ENCODE measurements around the gene NUP98. TPM values are rescaled to one million over a fixed set of nuclear protein-coding genes. Genes with fewer than 3 reads are reported as not detected.
A peak's percentile ranks its signal among the peaks of the same experiment; 100 is the strongest.

NUP98 gene
- total RNA-seq: 24.7 TPM

DNA sequence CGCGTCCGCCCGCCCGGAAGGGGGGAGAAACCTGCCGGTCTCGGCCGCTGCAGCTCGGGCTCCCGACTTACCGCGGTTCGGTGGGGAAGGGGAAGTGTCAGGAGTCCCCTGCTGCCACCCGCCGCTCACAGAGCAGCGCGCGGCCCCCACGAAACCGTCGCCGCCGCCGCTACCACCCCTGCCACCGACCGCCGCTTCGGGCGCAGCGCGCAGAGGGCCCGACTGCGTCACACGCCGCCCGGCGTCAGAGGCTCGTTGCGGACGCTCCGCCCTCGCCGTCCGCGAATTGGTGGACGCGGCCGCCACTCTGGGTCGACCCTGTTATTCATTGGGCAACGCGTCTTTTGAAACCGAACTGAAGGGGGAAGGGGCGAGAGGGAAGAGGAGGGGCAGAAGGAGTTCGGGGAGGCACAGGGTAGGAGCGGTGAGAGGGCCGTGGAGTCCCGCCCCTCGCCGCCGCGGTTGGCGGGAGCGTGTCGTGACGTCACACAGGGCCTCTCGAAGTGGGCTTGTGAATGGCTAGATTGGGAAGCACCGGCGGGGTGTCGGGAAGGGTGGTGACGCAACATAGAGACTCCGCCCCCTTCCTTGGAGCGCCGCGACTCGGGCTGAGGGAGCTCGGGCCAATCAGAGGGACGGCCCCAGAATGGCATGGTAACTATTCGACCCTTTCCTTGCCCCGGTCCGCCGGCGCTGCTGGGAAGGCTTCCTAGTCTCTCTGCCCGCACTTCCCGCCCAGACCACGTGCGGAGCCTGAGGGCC, at the start of gene NUP98:
Gene NUP98, minus strand, starts transcription at position 226 of the 762 bp plus-strand sequence. CDS start 15,437 bp downstream, outside the sequence.
- peak; percentile 94 for ATAC-seq
- DNase-seq (ENCODE audit: low spot score): peak; percentile 100

DNA sequence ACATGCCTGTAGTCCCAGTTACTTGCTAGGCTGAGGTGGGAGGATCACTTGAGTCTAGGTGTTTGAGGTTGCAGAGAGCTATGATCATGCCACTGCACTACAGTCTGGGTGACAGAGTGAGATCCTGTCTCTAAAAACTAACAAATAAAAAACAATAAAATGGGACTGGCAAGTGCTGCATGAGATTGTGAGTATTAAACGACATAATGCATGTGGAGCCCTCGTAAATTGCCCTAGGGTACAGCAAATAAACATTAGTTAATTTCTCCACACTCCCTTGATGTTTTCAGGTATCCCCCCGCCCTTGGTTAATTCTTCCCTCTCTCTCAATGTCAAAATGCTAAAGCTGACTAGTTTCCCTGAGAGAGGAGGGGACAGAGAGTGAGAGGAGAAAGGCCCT, 48.3 kb upstream of the NUP98 start:
- DNase-seq (ENCODE audit: low spot score) (no peak), ATAC-seq (no peak)

DNA sequence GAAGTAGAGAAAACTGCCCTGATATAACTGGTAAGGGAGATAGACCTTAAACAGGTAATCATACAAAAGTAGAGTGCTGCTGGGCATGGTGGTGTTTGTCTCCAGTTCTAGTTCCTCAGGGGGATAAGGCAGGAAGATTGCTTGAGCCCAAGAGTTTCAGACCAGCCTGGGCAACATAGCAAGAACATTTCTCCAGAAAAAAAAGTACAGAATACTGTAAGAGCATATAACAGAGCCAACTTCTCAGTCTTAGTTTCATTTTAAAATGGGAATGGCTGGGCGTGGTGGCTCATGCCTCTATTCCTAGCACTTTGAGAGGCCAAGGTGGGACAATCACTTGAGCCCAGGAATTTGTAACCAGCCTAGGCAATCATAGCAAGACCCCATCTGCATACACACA, 47.9 kb upstream of the NUP98 start:
- ATAC-seq: no peak
- DNase-seq (ENCODE audit: low spot score): no peak

DNA sequence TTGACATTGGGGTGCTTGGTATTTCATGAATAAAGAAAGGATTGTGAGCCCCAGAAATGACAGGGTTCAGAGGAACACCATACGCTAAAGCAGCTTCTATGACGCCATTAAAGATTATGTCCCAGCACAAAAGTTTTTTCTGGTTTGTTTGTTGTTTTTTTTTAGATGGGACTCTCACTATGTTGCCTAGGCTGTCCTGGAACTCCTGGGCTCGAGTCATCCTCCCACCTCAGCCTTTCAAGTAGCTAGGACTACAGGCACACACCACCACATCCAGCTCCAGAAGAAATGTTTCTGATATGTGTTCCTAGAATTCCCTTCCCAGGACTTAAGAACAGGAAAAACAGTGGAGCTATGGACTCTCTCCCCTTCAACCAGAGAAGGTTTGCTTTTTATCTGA, 46.0 kb upstream of the NUP98 start:
- ATAC-seq: no peak

DNA sequence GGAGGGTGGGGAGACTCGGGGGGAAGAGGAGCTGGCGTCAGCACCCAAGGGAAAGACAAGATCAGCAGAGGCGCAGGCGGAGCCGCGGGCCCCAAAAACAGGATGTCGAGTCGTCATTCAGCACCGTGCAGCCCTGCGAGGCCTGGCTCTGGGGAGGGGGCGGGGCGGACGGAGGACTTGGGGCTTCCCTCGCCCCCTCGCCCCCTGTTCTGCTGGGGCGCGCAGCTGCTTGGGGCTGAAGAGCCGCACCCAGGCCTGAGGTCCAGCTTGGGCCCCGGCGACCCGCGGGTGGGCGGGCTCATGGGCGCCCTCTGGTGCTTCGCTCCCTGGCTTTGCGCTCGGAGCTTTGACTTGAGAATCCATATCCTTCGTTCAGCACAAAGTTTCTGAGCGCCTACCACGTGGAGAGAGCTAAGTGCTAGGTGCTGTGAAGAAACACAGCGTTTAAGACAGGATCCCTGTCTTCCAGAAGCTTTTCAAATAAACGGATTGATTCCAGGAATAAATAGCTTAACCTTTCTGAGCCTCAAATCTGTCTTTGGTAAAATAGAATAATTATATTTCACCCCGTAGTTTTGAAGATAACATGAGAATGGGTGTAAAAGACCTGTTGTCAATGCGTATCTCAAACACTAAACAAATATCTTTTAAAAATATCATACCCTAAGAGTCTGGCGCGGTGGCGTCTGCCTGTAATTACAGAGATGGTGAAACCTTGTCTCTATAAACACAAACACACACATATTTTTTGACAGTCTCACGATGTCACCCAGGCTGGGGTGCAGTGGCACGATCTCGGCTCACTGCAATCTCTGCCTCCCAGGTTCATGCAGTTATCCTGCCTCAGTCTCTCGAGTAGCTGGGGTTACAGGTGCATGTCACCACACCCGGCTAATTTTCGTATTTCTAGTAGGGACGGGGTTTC, 44.3 kb upstream of the NUP98 start:
- peak; percentile 83 for ATAC-seq
- DNase-seq (ENCODE audit: low spot score): peak; percentile 87

More for the DNA sequence above, 46.0 kb upstream of the NUP98 start:
- DNase-seq (ENCODE audit: low spot score): no peak

DNA sequence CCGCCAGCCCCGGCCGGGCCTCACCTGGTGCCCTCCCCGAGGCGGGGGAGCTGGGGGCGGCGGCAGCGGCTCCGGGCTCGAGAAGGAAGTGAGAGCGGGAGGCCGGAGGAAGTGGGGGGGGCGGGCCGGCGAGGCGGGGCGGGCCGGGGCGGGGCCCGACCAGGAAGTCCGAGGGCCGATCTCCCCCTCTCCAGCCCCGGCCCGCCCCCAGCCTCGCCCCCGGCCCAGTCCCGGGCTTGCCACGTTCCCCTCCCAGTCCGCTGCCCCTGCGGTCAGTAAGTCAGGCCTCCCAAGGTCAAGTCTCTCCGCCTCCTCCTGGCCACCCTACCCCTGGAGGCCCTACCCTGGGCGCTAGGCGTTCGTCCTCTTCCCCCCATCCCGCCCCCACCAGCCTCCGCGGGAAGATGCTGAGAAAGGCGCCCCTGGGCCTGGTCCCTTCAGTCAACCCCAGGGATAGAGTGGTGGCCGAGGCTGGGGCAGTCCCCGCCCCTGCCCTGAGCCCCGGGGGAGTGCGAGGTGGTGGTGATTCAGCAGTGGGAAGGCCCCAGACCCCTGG, 43.6 kb upstream of the NUP98 start, which contains the start of gene RHOG:
Gene RHOG, minus strand, starts transcription at position 90 of the 556 bp plus-strand sequence. CDS start 12,821 bp downstream, outside the sequence.
- DNase-seq (ENCODE audit: low spot score) (peak; percentile 79), ATAC-seq (peak; percentile 84)

DNA sequence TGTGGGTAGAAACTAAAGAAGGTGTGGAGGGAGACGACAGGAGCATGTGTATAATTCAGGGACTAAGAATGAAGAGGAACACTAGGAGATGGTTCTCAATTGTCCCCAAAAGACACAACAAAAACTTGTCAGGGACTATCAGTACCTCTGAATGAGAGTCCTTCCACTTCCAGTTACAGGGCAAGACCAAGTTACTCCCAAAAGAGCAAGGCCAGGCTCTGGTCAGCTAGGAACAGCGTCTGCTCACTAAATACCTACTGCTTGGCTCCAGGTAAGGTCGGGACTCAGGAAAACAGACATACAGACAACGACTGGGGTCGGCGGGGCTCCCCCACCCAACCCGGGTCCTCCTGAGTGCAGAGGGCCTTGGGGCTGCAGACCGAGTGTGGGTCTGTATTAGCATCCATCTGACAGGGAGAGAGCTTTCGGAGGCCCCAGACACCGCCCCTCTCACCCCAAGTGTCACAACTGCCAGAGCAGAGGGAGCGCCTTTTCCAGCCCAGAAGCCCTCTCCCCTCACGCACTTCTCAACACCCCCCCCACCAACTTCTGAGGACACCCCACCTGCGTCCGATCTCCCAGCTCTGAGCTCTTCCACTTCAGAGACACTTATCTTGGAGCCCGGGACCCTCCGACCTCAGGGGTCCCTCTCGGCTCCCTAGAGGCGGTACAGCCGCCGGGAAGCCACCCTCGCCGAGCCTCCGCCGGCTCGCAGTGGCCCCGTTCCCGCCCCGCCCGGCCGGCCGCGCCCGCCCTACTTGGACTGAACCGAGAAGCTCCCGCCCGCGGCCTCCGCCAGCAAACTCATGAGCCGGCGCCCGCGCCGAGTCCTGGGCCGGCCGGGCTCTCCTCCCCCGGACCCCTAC, 42.9 kb upstream of the NUP98 start:
- ATAC-seq (peak; percentile 56), DNase-seq (ENCODE audit: low spot score) (no peak)

DNA sequence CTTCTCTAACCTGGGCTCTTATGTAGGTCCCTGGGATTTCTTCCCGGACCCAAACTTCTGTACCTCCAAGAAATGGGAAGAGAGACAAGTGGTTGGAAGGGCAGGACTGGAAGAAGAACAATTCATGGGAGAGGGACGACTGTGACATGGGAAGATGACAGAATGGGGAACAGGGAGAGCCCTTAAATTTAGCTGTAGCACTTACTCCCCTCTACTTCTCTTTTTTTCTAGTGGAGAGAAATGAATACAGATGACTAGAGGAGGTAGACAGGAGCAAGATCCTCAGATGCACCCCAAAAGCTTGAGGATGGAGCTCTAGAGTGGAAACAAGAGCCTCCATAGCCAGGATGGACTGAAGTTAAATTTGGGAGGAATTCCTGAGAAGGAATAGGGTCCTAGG, 41.1 kb upstream of the NUP98 start:
- no peak for ATAC-seq
- DNase-seq (ENCODE audit: low spot score): no peak

DNA sequence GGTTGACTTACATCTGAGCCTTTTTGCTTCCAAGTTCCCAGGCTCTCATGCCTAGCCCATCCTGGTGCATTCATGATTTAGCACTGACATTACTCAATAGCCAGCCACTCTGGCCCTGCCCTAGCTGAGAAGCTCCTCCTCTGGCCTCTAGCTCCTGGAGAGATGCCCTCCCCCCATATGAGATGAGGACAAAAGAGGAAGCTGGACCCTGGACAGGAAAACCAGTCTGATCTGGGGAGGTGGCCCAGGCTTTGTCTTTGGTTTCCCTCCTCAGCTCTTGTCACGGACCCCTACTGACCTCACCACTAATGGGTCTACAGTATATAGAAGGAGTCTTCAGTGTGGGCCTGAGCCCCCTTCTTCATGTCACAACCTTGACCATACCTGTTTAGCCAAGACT, 40.4 kb upstream of the NUP98 start:
- DNase-seq (ENCODE audit: low spot score): no peak
- ATAC-seq: no peak

DNA sequence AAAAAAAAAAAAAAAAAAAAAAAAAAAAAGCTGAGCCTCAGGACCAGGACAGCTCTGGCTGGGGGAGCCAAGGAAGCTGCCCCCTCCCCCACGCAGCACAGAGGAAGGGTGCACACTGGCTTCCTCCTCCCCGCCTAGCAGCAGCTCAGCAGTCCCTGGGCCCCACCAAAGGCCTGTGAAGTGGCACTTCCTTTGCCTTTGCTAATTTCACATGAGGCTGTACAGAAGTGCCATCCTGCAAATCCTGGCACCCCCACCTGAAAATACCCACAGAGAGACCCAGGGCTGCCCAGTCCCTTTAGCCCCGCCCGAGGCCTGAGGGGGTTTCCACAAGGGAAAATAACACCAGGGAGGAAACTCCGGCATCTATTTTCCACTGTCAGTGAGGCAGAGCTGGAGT, 39.5 kb upstream of the NUP98 start:
- no peak for DNase-seq (ENCODE audit: low spot score)
- no peak for ATAC-seq

DNA sequence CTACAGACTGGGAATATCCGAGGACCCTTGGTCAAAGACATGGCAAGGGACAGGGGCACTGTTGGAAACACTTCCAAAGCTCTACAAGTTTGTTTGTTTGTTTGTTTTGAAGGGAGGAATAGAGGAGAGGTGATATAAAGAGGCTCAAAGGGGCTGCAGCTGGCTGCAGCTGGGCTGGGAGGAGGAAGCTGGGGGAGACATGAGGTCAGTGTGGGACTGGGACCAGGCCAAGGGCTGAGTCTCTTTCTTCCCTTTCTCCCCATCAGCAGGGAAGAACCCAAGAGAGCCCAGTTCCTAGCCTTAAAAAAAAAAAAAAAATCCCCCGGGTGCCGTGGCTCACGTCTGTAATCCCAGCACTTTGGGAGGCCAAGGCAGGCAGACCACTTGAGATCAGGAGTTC, 38.4 kb upstream of the NUP98 start:
- DNase-seq (ENCODE audit: low spot score): no peak
- no peak for ATAC-seq

DNA sequence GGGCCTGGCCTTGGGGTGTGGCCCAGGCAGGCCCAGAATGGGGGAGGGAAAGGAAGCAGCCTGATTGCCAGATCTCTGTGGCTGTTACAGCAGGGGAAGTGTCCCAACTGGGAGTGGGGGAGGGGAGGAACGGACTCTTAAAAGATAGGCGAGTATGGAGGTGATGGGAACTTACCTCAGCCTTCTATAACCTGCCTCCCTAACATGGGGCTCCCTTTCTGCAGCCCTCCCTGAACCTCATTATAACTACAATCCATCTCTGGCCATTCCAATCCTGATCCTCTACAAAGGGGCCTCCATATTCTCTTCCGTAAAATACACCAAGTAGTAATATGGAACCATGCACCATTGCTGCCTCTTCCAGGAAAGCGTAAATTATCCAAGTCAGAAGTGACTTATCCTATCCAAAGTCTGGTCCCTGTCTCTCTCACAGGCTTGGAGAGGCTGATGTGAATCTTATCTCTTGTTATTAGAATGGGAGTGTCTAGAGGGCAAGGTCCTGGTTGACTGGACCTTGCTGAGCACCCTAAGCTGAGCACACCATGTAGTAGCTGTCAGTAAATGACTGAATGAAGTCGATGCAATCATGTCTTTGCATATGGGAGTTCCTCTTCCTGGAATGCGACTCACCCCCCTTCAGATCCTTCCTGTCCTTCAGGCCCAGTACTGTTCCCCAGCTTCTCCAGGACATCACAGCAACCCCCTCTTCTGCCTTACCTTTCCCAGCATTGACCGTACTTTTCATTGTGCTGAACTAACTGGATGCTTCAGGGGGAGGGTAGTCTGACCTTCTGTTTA, 37.5 kb upstream of the NUP98 start:
- no peak for DNase-seq (ENCODE audit: low spot score)
- peak; percentile 36 for ATAC-seq

DNA sequence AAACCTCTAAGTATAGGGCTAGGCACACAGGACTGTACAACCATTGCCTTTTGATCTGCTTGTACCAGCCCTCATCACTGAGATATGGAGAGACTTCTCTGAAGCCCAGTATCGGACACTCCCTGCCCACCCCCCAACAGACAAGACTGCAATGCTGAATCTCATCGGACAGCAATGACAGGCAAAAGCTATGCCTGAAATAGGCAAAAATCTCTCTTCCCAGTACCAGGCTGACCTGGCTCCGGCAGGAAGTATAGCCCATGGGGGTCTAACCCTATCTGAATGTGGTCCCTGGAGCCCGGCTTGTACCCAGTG, 37.0 kb upstream of the NUP98 start:
- no peak for DNase-seq (ENCODE audit: low spot score)
- no peak for ATAC-seq

DNA sequence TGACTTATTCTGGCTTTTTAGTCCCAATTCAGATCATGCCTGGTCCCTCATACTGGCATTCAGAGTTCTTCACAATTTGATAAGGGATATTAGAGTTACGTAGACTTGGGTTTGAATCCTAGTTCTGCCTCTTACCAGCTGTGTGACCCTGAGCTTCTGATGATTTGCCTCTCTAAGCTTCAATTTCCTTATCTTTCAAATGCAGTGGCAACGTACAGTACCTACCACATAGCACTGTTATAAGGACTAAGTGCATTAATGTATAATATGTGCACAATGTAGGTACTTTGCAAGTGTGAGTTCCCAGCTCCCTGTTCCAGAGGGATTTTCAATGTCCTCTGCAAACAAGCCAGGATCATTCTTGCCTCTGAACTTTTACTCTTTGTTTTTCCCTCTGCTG, 36.1 kb upstream of the NUP98 start:
- ATAC-seq: no peak
- DNase-seq (ENCODE audit: low spot score): no peak

DNA sequence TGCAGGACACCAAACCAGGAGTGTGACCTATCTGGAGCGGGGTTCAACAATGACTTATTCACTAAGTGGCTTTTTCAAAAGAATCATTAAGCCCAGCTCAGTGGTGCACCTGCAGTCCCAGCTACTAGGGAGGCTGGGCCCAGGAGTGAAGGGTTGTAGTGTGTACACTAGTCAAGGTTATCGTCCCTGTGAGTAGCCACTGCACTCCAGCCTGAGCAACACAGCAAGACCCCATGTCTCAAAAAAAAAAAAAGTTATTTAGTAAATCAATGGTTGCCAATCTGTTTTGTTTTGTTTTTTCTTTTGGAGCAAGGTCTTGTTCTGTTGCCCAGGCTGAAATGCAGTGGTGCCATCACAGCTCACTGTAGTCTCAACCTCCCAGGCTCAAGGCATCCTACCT, 35.5 kb upstream of the NUP98 start:
- ATAC-seq (no peak), DNase-seq (ENCODE audit: low spot score) (no peak)

DNA sequence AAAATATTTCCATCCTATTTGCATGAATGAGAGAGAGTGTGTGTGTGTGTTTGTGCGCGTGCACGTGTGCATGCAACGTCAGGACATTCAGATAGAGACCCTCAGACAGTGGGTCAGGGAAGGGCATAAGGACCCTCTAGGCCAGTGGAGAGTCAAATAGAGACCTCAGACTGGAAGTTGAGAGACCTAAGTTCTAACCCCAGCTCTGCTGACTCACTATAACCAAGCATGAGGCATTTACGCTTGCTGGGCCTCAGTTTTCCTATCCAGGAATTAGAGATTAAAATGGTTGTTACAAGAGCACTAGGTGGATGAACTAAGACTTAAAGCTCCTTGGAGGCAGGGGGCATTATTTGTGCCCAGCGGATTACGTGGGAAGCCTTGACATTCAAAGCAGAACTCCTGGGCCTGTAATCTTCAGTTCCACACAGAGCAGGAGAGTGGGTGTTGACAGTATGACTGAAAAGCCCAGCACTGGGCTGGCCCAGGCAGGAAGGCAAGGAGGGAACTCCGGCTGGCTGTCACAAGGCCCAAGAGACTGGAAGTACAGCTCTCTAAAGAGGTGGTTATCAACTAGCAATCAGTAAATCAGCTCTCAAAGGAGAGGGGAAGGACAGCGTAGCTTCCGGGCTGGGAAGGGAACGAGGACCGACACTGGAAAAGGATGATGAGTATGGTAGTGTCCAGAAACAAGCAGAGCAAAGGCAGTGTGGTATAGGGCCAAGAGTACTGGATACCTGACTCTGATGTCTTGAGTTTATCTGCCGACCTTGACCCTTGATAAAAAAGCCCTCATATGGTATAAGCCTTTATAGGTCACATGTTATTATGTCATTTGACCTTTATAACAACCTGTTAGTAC, 34.3 kb upstream of the NUP98 start:
- no peak for DNase-seq (ENCODE audit: low spot score)

DNA sequence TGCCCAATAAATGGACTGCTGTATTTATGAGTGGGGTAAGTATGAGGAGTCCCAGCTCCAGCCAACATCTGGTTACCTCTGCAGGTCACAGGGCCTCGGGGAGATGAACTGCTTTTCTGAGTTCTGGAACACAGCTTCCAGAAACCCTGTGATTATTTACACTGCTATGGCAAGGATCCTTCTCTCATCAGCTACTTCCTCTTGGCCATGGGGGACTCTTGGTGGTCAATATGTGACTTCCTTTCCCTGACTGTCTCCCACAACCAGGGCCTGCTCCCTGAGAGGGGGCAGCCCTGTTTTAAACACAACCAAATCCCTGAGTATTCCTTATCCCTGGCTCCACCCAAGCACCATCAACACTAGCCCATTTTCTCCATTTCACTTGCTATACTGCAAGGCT, 33.4 kb upstream of the NUP98 start:
- ATAC-seq: no peak
- DNase-seq (ENCODE audit: low spot score): no peak

More for the DNA sequence above, 34.3 kb upstream of the NUP98 start:
- ATAC-seq: peak; percentile 50

DNA sequence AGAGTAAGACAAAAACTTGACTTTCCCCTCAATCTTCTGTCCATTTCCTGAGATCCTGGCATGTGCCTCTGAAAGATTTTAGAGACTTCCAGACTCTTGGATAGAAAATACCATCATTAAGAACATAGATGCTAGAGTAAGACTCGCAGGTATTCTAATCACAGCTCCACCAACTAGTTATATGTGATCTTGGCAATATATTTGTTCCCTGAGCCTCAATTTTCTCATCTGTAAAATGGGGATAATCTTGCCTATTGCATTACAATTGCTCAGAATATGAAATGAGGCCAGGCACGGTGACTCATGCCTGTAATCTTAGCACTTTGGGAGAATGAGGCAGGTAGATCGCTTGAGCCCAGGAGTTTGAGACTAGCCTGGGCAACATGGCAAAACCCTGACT, 32.7 kb upstream of the NUP98 start:
- ATAC-seq: no peak
- no peak for DNase-seq (ENCODE audit: low spot score)
